Brain pericyte (primary cell): Measurements from ENCODE around the gene ZNF286A.
"Not testable (repeated sequence)": the region's sequence is repeated elsewhere in the genome, so short reads cannot be mapped to it uniquely, and the experiment has no call there.

Experiments
- DNase-seq: peaks from one replicate; pipeline ENCODE4 v3.0.0-alpha.2; 2012; ENCODE audit warnings: low read depth, low spot score

ZNF286A gene

DNA sequence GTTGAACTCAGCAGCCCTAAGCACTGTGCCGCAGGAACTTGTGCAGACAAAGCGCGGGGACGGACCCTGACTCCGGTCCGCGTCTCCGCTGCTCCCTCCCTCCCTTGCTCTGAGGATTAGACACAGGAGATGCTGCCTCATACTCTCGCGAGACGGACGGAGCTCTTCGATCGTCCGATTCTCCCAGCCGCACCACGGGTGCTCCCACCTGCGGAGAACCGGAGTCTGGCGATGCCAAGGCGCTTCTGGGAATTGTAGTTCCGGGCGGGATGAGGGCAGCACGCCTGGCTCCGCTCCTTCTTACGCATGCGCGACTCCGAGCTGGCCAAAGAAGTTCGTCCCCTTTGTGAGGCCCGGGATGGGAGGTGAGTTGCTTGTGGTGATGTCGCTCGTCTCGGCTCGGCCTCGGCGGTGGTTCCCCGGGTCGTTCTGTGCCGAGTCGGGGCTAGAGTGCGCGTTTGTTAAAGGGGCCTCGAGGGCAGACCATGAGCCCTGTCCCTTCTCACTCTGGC, at the start of gene ZNF286A:
TSS of gene ZNF286A (plus strand) at position 340 of the 512 bp plus-strand sequence. CDS start 578 bp downstream, outside the sequence.
- peak; percentile 98 for DNase-seq

DNA sequence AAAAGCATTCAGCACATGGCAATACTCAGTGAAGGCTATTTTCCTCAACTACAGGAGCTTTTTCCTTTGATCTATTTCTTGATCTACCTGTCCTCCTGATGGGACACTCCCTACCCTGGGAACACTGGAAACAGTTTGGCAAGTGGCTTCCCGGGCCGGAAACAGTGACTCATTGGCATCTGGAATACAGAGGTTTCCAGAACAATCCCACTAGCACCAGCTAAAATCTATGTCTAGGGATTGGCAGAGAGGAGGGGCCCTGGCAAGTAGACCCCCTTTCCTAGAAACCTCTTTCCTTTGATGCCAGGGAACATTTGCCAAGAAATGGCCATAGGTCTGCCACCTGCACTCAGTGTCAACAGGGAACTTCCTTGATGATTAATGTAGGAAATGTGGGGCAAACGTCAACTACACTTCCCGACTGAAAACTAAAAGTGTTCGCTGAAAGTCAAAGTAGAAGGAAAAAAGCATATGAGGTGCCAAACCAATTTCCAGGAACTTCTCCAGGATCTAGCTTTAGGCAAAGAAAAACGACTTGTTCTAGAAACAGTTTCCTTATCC, 49.6 kb upstream of the ZNF286A start:
- no peak for DNase-seq

DNA sequence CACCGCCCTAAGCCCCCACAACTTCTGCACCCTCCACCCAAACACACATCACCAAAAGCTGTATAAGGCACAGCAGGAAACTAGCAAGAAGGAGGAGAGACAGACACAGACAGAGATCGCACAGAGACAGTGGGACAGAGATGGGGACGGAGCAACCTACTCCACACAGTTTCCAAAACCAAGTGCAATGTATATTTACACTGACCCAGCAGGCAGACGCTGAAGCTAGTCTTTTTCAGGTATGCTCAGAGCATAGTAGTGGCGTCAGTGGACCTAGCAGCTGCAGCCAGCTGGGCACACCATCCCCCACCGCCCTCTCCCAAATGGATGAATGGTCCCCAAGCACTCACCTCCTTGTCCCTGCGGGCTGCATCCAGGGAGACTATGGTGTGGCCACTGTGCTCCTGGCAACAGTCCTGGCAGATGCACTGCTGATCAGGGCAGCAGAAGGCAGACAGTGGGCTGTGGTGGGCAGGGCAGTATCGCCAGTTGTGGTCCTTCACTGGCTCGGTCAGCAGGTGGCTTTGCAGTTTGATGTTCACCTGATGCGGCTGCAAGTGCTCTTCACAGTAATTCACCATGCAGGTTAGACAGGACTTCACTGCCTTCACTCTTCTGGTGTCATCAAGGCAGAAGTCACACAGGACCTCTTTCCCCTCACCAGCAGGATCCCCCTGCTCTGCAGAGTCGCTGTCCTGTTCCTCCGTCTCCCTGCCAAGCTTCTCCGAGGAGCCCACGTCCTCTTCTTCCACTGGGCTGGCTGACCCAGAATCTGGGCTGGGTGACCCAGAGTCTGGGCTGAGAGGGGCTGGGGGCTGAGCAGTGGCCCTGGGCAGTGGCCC, 48.6 kb upstream of the ZNF286A start:
- DNase-seq, result no peak

DNA sequence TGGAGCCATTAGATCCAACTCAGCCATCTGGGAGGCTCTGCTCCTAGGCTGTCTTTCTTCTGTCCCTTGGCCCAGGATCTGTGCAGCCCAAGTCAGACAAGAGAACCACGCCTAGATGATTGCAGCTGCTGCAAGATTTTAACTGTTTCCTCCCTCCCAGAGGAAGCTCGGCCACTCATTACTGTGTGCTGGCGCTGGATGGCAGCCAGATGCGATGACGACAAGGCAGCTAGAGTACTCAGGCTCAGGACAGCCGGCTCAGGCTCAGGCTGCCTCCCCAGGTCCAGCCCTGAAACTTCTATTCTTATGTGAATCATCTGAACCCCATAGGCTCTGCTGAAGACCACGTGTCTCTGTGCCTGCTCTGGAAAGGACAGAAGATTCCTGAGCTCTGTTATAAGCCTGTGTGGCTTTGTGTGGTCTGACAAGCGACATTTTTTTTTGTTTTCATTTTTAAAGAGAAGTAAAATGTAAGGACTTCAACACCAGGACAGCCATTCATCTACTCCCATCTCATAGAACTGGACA, 47.9 kb upstream of the ZNF286A start:
- DNase-seq, result peak; percentile 77

DNA sequence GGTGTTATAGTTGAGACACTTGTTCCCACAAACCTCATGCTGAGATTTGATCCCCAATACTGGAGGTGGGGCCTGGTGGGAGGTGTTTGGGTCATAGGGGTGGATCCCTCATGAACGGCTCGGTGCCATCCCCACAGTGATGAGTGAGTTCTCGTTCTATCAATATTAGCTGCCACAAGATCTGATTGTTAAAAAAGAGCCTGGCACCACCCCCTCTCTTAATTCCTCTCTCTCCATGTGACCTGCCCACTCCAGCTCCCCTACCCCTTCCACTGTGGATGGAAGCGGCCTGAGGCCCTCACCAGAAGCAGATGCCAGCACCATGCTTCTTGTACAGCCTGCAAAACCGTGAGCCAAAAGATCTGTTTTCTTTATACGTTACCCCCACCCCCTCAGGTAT, 46.6 kb upstream of the ZNF286A start:
- no peak for DNase-seq

DNA sequence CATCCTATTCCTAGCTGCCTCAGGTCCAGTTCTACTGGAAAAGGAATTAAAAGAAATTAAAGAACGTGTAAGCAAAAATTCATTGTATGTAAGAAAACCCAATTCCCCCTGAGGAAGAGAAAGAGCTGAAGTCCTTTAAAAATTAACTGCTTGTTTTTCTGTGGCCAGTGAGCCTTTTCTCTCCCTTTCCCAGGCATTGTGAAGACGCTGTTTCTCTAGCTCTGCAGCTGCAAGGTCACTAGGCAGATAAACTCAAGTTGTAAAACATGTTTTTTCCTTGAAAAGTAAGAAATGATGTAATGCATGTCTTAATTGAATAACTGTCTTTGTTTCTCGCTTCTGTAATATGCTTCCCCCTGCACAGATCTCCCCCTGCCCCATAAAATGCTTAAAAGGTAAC, 45.2 kb upstream of the ZNF286A start:
- not testable (repeated sequence) for DNase-seq

DNA sequence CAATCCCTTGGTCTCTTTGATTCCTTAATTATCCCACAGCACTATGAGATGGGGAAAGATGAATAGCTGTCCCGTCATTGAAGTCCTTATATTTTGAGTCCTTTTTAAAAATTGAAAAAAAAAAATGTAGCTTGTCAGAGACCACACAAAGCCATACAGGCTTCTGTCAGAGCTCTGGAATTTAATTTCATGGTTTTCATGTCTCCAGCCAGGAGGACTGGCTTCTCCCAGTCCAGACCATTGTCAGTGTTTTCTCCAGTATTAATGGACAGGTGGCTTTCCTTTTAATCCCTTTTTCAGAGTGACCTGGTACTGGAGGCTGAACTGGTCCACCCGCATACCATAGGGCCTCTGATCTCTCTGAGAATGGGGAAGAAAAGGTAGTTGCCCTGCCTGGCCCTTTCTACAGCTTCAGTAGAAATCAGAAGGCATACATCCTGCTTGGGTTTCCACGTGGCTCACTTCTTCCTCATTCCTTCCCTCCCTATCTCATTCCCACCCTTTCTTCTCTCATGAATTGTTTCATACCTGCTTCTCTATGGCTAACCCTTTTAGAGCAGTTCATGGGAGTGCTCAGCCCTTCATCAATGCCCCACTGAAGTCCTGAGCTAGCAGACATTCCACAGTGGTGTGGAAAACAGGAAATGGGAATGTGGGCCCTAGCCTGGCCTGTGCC, 44.5 kb upstream of the ZNF286A start:
- no peak for DNase-seq

DNA sequence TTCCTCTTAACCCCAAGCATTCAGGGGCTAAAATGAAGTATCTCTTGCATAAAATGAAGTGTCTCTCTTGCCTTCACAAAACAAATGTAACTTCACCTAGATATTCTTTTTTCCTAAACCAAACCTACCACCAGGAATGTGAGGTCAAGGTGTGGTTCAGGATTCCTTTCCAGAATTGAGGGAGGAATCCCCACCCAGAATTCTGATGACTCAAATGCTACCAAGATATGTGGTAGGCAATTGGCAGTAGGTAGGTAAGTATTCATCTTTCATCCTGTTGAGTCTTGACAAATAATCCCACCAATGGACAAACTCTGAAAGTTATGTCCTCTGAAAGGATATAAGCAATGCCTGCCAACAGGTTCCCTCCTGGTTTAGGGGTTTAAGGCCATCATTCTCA, 41.7 kb upstream of the ZNF286A start:
- DNase-seq, result no peak

DNA sequence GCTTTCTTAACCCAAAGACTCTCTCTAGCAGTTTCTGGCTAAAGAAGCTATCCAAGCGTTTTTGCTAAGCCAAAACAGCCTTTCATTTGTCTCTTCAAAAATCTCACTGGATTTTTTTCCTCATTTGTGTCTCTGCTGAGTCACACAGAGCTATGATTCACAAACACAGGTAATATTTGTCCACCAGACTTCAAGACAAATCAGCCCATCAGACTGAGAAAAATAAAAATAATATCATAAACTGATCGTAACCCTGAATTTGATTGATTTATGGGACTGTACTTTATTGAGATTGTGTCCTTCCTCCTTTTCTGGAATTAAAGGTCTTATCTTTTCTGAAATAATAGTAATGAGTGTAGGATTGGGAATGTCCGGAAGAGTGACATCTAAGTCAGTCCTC, 41.3 kb upstream of the ZNF286A start:
- DNase-seq, result no peak

DNA sequence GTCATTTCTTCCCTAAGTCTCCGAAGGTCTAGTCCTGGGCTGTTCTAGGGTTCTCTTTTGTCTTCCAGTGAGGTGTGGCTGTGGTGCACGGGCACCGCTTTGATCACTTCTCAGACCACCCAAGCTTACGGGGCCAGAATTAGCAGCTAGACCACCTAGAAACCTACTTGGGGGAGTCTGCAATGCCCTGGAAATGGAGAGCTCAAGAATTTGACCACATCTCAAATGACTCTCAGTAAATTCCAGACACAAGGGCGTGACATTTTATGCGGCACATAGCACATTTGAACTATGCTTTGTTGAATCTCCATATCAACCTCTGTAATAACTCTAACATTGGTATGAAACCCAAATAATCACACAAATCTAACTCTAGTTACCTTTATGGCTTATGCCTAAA, 40.3 kb upstream of the ZNF286A start:
- DNase-seq, result no peak

DNA sequence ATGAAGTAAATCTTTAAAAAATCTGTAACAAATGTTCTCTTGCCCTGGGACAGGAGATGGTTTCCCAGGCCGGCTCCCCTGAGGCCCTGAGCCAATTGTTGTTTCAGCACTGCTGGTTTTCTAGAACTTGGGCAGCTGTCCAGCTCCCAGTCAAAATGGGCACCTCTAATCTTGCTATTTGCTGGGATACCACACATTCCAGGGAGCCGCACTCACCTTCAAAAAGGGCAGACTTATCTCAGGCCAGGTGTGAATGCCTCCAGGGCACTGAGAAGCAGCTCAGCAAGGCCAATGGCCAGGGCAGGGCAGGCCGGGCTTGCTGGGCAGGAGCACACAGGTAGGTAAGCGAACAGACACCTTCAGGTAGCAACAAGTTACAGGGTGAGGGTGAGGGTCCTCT, 39.9 kb upstream of the ZNF286A start:
- DNase-seq, result no peak

DNA sequence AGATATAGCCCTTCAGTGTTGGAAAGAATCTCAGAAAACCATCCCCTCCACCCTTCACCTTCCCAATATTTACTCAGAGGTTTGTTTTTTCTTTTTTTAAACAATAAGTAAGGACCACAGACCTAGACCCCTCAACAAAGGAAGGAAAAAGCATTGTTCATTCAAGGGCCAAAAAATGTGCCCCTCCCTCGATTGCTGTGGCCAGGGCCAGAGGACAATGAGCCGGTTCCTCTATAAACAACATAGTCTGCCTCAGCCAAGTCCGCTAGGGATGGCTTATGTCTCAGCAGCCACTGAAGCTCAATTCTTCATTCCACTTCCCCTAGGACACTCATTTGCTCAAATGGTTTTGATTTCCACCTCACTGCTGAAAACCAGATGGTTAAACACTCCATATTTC, 39.5 kb upstream of the ZNF286A start:
- DNase-seq, result no peak

DNA sequence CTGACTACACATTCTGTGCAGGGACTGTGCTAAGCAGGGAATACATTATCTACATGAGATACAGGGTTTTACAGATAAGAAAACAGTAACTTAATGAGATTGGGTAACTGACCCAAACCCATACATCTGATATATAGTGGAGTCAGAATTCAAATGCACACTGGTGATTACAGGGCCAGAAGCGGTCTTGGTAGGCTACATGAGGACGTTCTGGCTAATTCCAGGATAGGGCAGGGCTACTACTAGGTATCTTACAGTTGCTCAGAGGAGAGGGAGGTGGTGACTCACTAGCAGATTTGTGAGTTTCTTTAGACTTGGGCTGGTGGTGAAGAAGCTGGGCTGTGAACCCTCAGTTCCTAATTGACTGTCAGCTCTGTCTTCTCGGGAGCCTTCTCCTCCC, 36.9 kb upstream of the ZNF286A start:
- no peak for DNase-seq

DNA sequence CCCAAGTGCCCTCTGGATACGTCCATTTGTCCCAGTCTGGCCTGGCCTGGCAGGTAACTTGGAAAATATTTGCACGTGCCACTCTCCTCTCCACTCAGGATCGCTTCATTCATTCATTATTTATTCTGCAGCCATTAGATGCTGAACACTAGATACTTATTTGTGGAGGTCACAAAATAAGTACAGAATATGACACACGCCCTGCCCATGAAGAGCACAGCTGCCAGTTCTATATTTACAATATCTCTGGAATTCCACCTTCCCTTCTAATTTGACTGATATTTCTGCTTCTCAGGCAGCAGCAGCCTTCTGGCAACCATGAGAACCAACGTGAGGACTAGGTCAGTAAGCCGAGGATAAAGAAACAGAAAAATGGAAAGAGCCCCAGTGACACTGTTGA, 36.4 kb upstream of the ZNF286A start:
- no peak for DNase-seq

DNA sequence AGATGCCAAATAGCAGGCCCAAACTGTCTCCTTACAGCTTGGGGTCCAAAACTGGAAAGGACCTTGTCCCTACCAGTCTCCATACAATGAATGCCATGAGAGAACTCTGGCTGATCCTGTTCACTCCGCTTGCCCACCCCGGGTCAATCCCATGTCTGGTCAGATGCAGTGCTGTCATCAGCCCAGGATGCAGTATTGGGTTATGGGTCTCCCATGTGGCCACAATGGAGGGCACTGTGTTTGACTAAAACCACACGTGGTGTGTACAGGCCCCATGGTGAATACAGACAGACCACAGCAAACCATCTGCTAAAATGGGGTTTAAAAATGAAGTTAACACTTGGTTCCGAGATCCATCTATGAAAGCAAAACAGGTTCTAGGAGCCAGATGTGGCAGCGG, 35.9 kb upstream of the ZNF286A start:
- no peak for DNase-seq

DNA sequence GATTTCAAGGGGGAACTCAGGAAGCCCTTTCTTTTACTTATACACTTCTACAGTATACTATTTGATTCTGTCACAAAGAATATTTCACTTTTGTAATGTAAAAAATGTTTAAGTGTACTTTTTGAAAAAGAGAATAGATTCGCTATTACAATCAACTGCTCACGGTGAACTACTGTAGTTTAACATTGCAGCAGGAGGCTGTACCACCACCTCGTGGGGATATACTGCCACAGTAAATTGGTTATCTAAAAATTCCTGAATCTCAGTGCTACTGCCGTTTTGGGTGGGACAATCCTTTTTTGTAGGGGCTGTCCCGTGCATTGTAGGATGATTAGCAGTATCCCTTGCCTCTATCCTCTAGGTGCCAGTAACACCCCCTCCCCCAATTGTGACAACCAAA, 30.0 kb upstream of the ZNF286A start:
- DNase-seq, result not testable (repeated sequence)

DNA sequence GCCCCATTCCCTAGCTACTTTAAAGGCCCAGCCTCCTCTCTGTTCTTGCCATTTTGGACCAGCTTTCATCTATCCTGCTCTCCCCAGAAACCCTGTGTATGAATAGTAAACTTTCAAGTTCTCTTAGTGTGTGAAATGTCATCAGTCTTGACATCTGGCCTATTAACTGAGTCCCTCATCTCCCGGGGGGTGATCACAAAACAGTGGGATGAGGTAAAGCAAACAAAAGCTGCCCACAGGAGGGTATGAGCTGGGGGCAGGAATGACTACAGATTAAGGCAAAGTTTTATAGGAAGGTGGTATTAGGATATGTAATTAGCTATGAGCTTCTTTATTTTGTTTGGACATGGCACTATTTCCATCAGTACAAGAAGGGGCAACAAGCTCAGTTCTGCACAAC, 24.9 kb upstream of the ZNF286A start:
- DNase-seq, result not testable (repeated sequence)

DNA sequence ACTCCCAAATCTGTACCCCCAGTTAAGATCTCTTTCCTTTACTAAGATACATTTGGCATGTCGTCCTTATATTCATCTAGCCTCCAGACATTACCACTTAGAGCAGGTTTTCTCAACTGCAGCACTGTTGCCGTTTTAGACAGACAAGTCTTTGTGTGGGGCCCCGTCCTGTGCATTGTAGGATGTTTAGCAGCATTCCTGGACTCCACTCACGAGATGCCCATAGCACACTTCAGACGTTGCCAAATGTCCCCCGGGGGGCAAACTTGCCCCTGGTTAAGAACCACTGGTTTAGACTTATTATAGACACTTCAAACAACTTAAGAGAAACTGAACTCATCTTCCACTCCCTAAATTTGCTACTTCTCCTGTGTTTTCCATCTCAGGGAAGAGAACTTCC, 23.6 kb upstream of the ZNF286A start:
- not testable (repeated sequence) for DNase-seq

DNA sequence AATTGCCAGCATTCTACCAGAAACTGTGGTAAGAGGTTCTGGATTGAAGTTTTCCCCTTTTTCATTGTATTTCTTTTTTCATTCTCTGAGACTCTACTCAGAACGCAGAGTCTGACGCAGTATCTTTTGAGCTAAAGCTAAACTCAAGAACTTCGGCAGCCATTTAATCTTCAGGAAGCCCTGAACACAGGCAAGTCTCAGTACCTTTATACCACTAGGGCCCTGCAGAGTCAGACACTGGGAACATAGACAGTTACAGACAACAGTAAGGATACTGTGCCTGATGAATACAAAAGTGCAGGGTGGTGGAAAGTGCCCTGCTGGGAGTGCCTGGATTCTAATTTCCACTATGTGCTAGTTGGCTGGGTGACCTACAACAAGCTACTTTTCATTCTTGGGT, 16.4 kb upstream of the ZNF286A start:
- DNase-seq, result not testable (repeated sequence)

DNA sequence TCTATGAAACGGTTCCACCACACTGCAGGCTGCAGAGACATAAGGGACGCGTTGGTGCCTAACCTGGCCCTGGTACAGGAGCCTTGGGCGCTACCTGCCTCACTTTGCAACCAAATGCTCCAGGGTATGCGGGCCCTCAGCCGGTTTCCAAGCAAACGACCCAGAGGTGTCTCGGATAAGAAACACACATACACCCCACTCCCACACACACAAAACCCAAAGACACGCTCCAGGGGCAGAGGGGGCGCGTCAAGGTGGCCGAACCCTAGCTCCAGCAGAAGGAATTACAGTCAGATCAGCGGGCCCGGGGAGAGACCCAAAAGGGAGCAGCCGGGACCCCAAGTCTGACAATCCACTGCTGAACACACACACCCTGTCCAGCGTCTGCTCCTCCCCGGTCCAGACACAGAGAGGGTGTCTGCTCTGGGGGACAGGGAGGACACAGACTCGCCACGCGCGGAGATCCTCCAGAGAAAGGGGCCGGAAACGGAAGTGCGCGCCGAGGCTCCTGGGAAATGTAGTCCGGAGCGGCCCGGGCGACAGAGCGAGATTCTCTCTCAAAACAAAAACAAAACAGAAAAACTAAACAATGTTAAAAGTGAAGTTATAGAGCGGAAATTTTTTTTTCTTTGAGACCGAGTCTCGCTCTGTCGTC, 15.6 kb upstream of the ZNF286A start, which contains the start of gene TRIM16:
TSS of gene TRIM16 (minus strand) at position 488 of the 655 bp plus-strand sequence. CDS start 32,702 bp downstream, outside the sequence.
- DNase-seq, result not testable (repeated sequence)

DNA sequence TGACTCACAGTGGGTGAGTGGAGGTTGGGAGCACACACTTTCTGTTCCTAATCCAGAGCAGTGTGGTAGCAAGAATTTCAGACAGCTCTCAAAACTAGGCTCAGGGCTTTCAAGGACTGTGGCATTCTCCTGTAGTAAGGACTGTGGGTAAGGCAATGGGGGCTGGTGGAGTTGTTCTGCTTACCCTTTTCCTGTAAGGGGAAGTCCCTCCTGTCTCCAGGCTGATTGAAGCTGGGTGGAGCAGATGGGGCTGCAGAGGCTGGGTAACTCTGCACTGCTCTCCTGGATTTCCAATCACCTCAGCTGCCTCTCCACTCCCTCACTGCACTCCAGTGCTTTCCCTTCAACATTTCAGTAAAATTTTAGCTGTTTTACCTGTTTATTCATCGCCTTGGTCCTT, 12.1 kb upstream of the ZNF286A start:
- not testable (repeated sequence) for DNase-seq

DNA sequence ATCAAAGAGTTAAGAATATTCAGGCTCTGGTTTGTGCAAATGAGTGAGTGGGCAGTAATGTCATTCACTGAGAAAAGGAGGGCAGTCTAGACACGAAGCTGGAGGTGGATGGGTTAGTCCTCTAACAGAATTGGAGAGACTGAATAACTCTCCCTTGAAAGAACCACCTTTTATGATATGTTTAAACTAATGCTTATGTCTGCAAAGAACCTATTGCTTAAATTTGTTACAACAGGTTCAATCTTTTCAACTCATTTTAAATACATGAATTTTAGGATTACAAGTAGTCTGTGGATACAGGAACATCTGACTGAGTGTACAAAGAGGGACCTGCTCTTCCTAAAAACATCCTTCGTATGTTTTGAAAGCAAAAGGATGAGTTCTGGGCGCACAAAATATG, 585 bp upstream of the ZNF286A start:
- not testable (repeated sequence) for DNase-seq
